RWPE1 (cell line): ENCODE data around the gene RAD50.
"Not testable (repeated sequence)": the region's sequence is repeated elsewhere in the genome, so short reads cannot be mapped to it uniquely, and the experiment has no call there.

Source experiments
- CTCF ChIA-PET: fragments of 350-600 bp; sonication (Branson Sonifier 250); formaldehyde crosslinking; extraction: SDS; loops from one replicate; lab custom pipeline; 2021; lab: Yijun Ruan, JAX
- POLR2A ChIA-PET: fragments of 400-600 bp; formaldehyde crosslinking; extraction: SDS; loops from one replicate; lab custom pipeline; 2020; ENCODE audit warnings: antibody characterized with exemption; ENCODE audit not compliant: low non-redundant PET; lab: Yijun Ruan, JAX
- DNase-seq: peaks from one replicate; pipeline ENCODE4 v3.0.0; 2012; ENCODE audit warnings: low spot score
- H3K27ac ChIP-seq: fragments of 450-650 bp; 2 replicates; pipeline ENCODE4 v1.5.1; 2017
- CTCF ChIP-seq: fragments of 450-650 bp; conservative IDR thresholded peaks from 2 replicates; pipeline ENCODE4 v1.5.1; 2017; ENCODE audit warnings: low read depth, mild to moderate bottlenecking

Gene RAD50

GRCh38 chr5:132687995-132688394 lies 131.2 kb downstream of the RAD50 start:
- H3K27ac ChIP-seq, result no peak overlapping the region
- DNase-seq, result no peak
- no peak for TF ChIP-seq CTCF
- POLR2A ChIA-PET, result interaction anchor here (0.6 kb wide), 1 partner anchor 69 kb away, joined by 3 read pairs; no protein-coding TSS in a partner anchor
- CTCF ChIA-PET, result interaction anchor here (0.5 kb wide), 1 partner anchor 47 kb away, joined by 3 read pairs; no protein-coding TSS in a partner anchor

- ChIA-PET CTCF (interaction anchor here (0.5 to 1.0 kb wide), 4 partner anchors 12 to 160 kb away, joined by 3 to 5 read pairs (median 3); no protein-coding TSS in a partner anchor), POLR2A (interaction anchor here (0.6 kb wide), 1 partner anchor 69 kb away, joined by 3 read pairs; no protein-coding TSS in a partner anchor)
- DNase-seq, result no peak
- TF ChIP-seq CTCF, result no peak
- H3K27ac ChIP-seq, result no peak overlapping the region
These were observed 132.0 kb downstream of the RAD50 start for GRCh38 chr5:132688536-132689339.

GRCh38 chr5:132689513-132689912 lies 132.7 kb downstream of the RAD50 start:
- POLR2A ChIA-PET, result interaction anchor here (0.5 kb wide), 1 partner anchor 76 kb away, joined by 4 read pairs; no protein-coding TSS in a partner anchor
- no peak overlapping the region for H3K27ac ChIP-seq
- CTCF ChIA-PET, result interaction anchor here (0.7 to 1.0 kb wide), 3 partner anchors 13 to 133 kb away, joined by 3 to 8 read pairs (median 5); no protein-coding TSS in a partner anchor
- TF ChIP-seq CTCF, result no peak
- no peak for DNase-seq

GRCh38 chr5:132690156-132690555 lies 133.4 kb downstream of the RAD50 start:
- H3K27ac ChIP-seq, result no peak overlapping the region
- DNase-seq, result no peak
- ChIA-PET CTCF (interaction anchor here (0.7 kb wide), 1 partner anchor 132 kb away, joined by 8 read pairs; no protein-coding TSS in a partner anchor), POLR2A (interaction anchor here (0.5 kb wide), 1 partner anchor 76 kb away, joined by 4 read pairs; no protein-coding TSS in a partner anchor)
- TF ChIP-seq CTCF, result no peak

- POLR2A ChIA-PET, result not testable (repeated sequence)
These were observed 135.2 kb downstream of the RAD50 start for GRCh38 chr5:132691755-132692631.

GRCh38 chr5:132692632-132692967 lies 135.8 kb downstream of the RAD50 start:
- no peak overlapping the region for H3K27ac ChIP-seq
- ChIA-PET CTCF (no interaction called here), POLR2A (no interaction called here)
- no peak for DNase-seq
- TF ChIP-seq CTCF, result no peak

More at GRCh38 chr5:132691755-132692631, 135.2 kb downstream of the RAD50 start:
- DNase-seq, H3K27ac ChIP-seq, CTCF ChIA-PET: not testable (repeated sequence)
